Globus pallidus (tissue), 1 donor: ENCODE results near the gene PLXDC2.

Source experiments
- DNase-seq: peaks from one replicate; pipeline ENCODE4 v3.0.0-alpha.2; 2015; ENCODE audit warnings: low spot score

Gene PLXDC2

GRCh38 chr10:20048161-20048560 is 231.9 kb downstream of the PLXDC2 start:
- no peak for DNase-seq

- no peak for DNase-seq
Measured at GRCh38 chr10:20058135-20058534, 241.9 kb downstream of the PLXDC2 start.

- DNase-seq = no peak
Measured at GRCh38 chr10:20059084-20059835, 243.0 kb downstream of the PLXDC2 start.

GRCh38 chr10:20065814-20066213 is 249.6 kb downstream of the PLXDC2 start:
- no peak for DNase-seq

- no peak for DNase-seq
Measured at GRCh38 chr10:20073167-20073566, 256.9 kb downstream of the PLXDC2 start.

- no peak for DNase-seq
Measured at GRCh38 chr10:20075713-20076112, 259.5 kb downstream of the PLXDC2 start.

- no peak for DNase-seq
Measured at GRCh38 chr10:20084451-20084850, 268.2 kb downstream of the PLXDC2 start.

GRCh38 chr10:20085115-20085514 is 268.9 kb downstream of the PLXDC2 start:
- DNase-seq = no peak

GRCh38 chr10:20087353-20087752 is 271.1 kb downstream of the PLXDC2 start:
- DNase-seq = no peak

GRCh38 chr10:20088061-20088701 is 271.9 kb downstream of the PLXDC2 start:
- no peak for DNase-seq

- no peak for DNase-seq
Measured at GRCh38 chr10:20089879-20090278, 273.6 kb downstream of the PLXDC2 start.

- DNase-seq = no peak
Measured at GRCh38 chr10:20090831-20091230, 274.6 kb downstream of the PLXDC2 start.

GRCh38 chr10:20091698-20092097 is 275.5 kb downstream of the PLXDC2 start:
- no peak for DNase-seq

- DNase-seq = no peak
Measured at GRCh38 chr10:20093600-20093999, 277.4 kb downstream of the PLXDC2 start.

- no peak for DNase-seq
Measured at GRCh38 chr10:20094226-20094976, 278.2 kb downstream of the PLXDC2 start.

GRCh38 chr10:20100171-20100570 is 283.9 kb downstream of the PLXDC2 start:
- no peak for DNase-seq

GRCh38 chr10:20105236-20105635 is 289.0 kb downstream of the PLXDC2 start:
- DNase-seq = no peak

- no peak for DNase-seq
Measured at GRCh38 chr10:20105931-20106330, 289.7 kb downstream of the PLXDC2 start.

- no peak for DNase-seq
Measured at GRCh38 chr10:20108021-20108420, 291.8 kb downstream of the PLXDC2 start.

GRCh38 chr10:20109613-20110012 is 293.4 kb downstream of the PLXDC2 start:
- no peak for DNase-seq

GRCh38 chr10:20110125-20111100 is 294.2 kb downstream of the PLXDC2 start:
- DNase-seq = peak; percentile 71

GRCh38 chr10:20114179-20114578 is 297.9 kb downstream of the PLXDC2 start:
- DNase-seq = no peak
